ENCODE measurements around the gene LUZP1.

- no peak for TF ChIP-seq RAD21 (IDR thresholded peaks at IDR 0.05; ENCODE audit: low read depth)
- no peak for TF ChIP-seq FOXM1 (IDR thresholded peaks at IDR 0.05; ENCODE audit: borderline replicate concordance, low read depth)
- TF ChIP-seq MAX (IDR thresholded peaks at IDR 0.05), result no peak
- no peak for TF ChIP-seq REST (IDR thresholded peaks at IDR 0.05; ENCODE audit: low read depth)
- TF ChIP-seq TAF1 (IDR thresholded peaks at IDR 0.05; ENCODE audit: low read depth), result no peak
- no peak for TF ChIP-seq TCF12 (IDR thresholded peaks at IDR 0.05; ENCODE audit: low read depth)
- no peak for TF ChIP-seq EP300 (IDR thresholded peaks at IDR 0.05; ENCODE audit: borderline replicate concordance)
- TF ChIP-seq USF1 (IDR thresholded peaks at IDR 0.05), result no peak
- TF ChIP-seq ZBTB7A (IDR thresholded peaks at IDR 0.05; ENCODE audit: low read depth), result no peak
- no peak for TF ChIP-seq CREB1 (IDR thresholded peaks at IDR 0.05; ENCODE audit: low read depth)
- TF ChIP-seq CEBPB (IDR thresholded peaks at IDR 0.05), result no peak
- TF ChIP-seq YY1 (IDR thresholded peaks at IDR 0.05; ENCODE audit: low read depth), result no peak
- TF ChIP-seq TEAD4 (IDR thresholded peaks at IDR 0.05), result no peak
Observed at GRCh38 chr1:23126200-23126599, 42.5 kb downstream of the LUZP1 start.
